C4-2B (cell line): ENCODE results near the gene KRTAP13-3.

ENCODE experiments used
- H3K27ac ChIP-seq: fragments of 450-650 bp; 2 replicates; pipeline ENCODE4 v1.5.1; 2017
- ZFX ChIP-seq: fragments of 450-650 bp; IDR thresholded peaks from 2 replicates; pipeline ENCODE4 v1.6.1; 2017
- TF ChIP-seq, protein P1 (sequence below): fragments of 450-650 bp; conservative IDR thresholded peaks from 2 replicates; pipeline ENCODE4 v1.5.1; 2017; ENCODE audit warnings: mild to moderate bottlenecking

KRTAP13-3 gene

DNA sequence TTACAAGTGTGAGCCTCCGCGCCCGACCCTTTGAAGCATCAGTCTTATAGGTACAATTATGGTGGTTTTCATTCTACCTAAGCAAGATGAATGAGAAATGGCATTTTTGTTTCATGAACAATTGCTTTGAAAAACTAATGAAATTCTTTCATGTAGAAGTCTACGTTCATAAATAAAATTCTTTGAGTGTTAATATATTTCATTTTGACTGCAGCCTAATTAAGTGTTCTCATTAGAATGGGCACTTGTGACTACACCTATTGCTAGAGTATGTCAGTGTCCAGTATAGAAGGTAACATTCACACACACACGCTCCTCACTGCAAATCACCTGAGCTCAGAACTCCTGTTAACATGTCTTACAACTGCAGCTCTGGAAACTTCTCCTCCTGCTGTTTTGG lies 14.2 kb upstream of the KRTAP13-3 start, which contains the start of gene KRTAP15-1:
Gene KRTAP15-1, plus strand, starts transcription at position 301 of the 400 bp plus-strand sequence. Its CDS starts 53 bp downstream, at position 354.
- TF ChIP-seq, protein P1, sequence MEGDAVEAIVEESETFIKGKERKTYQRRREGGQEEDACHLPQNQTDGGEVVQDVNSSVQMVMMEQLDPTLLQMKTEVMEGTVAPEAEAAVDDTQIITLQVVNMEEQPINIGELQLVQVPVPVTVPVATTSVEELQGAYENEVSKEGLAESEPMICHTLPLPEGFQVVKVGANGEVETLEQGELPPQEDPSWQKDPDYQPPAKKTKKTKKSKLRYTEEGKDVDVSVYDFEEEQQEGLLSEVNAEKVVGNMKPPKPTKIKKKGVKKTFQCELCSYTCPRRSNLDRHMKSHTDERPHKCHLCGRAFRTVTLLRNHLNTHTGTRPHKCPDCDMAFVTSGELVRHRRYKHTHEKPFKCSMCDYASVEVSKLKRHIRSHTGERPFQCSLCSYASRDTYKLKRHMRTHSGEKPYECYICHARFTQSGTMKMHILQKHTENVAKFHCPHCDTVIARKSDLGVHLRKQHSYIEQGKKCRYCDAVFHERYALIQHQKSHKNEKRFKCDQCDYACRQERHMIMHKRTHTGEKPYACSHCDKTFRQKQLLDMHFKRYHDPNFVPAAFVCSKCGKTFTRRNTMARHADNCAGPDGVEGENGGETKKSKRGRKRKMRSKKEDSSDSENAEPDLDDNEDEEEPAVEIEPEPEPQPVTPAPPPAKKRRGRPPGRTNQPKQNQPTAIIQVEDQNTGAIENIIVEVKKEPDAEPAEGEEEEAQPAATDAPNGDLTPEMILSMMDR, result no peak
- TF ChIP-seq ZFX, result no peak
- no peak within 1 kb of the TSS for H3K27ac ChIP-seq

DNA sequence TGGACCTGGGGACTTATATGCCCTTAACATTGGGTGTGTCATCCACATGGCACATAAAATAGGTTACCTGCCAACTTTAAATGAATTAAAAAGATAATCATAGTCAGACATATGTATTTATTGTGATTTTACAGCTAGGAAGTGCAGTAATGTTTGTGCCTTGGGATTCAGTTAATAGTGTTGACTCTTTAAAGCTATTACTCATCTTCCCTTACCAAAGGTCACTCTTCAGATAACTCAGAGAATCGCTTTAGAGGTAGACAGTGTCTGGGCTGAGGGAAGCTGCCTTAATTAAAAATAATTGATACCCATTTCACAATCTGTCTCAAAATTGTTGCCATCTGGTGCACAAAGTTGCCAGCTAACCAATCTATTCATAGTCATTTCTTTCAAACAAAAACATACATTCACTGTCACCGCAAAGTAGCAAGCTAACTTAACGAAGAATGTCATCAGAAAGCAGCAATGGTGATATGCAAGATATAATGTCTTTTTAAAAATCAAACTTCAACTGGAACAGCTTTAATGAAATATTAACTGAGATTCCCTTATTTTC lies 11.4 kb upstream of the KRTAP13-3 start:
- no peak overlapping the region for H3K27ac ChIP-seq
- TF ChIP-seq, protein P1, result no peak
- no peak for TF ChIP-seq ZFX

DNA sequence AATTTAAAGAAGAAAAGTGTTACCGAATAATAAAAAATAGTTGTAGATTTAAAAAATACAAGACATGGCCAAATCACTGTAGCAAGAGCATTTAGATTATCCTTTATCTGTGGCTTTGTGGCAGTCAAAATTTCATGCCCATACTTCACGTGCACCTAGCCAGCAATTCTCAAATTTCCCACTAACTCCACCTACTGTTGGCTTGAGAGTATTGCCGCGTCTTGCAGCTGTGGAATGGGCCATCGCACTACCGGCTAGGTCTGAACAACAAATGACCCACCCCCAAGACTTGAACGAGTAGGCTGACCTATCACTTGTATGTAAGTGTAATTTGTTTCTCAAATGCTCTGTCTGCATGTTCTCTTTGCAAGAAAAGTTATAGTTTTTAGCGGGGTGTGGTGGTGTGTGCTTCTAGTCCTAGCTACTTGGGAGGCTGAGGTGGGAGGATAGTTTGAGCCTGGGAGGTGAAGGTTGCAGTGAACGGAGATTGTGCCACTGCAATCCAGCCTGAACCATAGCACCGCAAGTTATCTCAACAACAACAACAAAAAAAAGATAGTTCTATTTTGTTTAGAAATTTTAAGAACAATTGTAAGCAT lies 8.4 kb upstream of the KRTAP13-3 start:
- TF ChIP-seq, protein P1, result peak; percentile 82
- TF ChIP-seq ZFX, result no peak
- H3K27ac ChIP-seq, result no peak overlapping the region

DNA sequence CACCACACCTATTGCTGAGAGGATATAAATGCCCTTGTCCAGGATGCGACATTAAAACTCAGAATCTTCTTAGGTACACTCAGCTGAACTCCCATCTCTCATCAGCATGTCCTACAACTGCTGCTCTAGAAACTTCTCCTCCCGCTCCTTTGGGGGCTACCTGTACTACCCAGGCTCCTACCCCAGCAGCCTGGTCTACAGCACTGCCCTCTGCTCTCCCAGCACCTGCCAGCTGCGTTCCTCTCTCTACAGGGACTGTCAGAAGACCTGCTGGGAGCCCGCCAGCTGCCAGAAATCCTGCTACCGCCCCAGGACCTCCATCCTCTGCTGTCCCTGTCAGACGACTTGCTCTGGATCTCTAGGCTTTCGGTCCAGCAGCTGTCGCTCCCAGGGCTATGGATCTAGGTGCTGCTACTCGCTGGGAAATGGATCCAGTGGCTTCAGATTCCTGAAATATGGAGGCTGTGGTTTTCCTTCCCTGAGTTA lies 4.5 kb upstream of the KRTAP13-3 start, which contains the start of gene KRTAP13-4:
Gene KRTAP13-4, plus strand, starts transcription at position 51 of the 486 bp plus-strand sequence. Its CDS starts 56 bp downstream, at position 107.
- TF ChIP-seq ZFX, result no peak
- TF ChIP-seq, protein P1, result no peak
- no peak within 1 kb of the TSS for H3K27ac ChIP-seq

DNA sequence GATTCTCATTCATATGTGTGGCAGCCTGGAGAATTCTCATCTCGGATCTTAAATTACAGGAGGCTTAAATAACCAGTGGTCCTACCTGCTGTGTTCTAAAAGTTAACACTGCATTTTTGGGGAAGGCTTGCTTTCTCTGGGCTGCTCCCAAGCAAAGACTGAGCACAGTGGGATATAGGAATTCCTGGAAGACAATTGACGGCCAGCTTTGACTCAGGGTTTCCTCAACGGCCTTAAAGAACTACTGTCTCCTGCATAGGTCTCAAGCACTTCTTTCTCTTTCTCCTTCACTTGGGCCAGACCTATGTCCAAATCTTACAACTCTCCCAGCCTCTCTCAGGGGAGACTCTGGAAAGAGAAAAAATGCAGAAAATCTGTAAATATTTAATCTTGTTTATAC lies 1.0 kb upstream of the KRTAP13-3 start:
- no peak overlapping the region for H3K27ac ChIP-seq
- TF ChIP-seq, protein P1, result no peak
- no peak for TF ChIP-seq ZFX

DNA sequence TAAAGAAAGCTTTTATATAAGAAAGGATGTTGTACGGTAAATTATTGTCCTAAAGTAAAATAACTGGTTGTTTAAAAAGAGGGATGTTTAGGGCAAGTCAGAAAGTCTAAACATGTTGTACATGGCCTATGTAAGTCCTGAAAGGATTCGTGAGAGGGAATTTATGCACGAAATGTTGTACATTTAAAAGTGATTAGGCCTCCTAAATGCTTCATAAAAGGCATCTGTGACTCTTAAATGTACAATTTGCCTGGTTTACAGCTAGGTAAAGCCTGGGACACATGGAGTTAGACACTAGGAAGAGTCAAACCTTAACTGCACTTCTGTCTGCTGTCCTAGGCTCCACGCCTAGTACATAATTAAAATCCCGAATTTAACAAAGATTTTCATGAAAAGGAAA lies 9.7 kb downstream of the KRTAP13-3 start:
- no peak overlapping the region for H3K27ac ChIP-seq
- TF ChIP-seq, protein P1, result no peak
- TF ChIP-seq ZFX, result no peak

DNA sequence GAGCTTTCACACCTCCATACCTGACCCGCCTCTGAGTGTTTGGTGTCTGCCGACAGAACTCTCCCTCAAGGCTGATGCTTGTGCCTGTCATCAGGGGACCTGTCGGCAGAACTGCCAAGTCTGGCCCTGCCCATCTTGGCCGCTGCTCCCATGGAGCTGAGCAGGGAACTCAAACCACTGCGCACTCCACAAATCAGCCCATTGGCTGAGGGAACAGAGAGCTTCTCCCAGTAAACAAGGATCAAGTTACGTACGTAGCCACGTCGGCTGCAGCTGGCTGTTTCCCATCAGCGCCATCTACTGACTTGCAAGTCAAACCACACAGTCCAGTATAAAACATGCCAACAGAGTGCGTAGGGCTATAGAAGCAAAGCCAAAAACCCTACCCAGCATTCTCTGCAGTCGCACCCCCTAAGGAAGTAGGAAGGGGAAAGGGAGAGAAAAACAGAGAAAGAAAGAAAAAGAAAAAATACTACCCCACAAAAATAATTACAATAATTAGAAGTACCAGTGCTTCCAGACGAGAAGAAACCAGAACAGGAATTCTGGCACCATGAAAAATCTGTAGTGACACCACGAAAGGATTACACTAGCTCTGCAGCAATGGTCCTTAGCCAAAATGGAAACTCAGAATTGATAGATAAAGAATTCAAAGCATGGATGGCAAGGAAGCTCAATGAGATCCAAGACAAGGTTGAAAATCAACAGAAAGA lies 16.8 kb downstream of the KRTAP13-3 start:
- TF ChIP-seq ZFX, result no peak
- TF ChIP-seq, protein P1, result peak; percentile 90
- no peak overlapping the region for H3K27ac ChIP-seq
